ENCODE results near the gene ADAMTS12. TPM values are rescaled to one million over a fixed set of nuclear protein-coding genes. Genes with fewer than 3 reads are reported as not detected.
A peak's percentile ranks its signal among the peaks of the same experiment; 100 is the strongest.

The ADAMTS12 gene
- total and polyA plus RNA-seq, 10 of the 15 experiments (the other 5 are each of a cell fraction or from before 2014, with no cell fraction given): 0.11 to 35.8 (median 20.7) TPM

DNA sequence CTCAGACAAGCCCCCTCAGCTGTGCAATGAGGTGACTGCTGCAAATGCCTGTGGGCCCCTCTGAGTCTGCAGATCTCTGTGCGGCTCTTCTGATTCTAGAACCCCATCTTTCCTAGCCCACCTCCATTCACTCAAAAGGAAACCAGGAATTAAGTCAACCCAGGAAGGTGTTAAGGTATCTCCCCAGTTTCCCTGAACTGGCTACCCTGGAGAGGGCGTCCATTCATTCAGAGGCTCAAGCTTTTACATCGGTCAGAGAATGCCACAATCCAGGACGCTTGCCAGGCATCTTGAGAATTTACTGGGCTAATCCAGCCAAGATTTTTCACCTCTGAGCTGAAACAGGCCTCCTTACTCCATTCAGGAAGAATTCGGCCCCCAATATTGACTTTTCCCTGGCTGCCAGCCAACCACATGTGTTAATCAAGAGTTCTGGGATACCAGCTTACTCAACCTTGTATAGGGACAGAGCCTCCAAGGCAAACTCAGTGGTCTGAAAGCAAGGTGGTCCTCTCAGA, 889 bp upstream of the ADAMTS12 start (continued):
- TF ChIP-seq, protein P1, sequence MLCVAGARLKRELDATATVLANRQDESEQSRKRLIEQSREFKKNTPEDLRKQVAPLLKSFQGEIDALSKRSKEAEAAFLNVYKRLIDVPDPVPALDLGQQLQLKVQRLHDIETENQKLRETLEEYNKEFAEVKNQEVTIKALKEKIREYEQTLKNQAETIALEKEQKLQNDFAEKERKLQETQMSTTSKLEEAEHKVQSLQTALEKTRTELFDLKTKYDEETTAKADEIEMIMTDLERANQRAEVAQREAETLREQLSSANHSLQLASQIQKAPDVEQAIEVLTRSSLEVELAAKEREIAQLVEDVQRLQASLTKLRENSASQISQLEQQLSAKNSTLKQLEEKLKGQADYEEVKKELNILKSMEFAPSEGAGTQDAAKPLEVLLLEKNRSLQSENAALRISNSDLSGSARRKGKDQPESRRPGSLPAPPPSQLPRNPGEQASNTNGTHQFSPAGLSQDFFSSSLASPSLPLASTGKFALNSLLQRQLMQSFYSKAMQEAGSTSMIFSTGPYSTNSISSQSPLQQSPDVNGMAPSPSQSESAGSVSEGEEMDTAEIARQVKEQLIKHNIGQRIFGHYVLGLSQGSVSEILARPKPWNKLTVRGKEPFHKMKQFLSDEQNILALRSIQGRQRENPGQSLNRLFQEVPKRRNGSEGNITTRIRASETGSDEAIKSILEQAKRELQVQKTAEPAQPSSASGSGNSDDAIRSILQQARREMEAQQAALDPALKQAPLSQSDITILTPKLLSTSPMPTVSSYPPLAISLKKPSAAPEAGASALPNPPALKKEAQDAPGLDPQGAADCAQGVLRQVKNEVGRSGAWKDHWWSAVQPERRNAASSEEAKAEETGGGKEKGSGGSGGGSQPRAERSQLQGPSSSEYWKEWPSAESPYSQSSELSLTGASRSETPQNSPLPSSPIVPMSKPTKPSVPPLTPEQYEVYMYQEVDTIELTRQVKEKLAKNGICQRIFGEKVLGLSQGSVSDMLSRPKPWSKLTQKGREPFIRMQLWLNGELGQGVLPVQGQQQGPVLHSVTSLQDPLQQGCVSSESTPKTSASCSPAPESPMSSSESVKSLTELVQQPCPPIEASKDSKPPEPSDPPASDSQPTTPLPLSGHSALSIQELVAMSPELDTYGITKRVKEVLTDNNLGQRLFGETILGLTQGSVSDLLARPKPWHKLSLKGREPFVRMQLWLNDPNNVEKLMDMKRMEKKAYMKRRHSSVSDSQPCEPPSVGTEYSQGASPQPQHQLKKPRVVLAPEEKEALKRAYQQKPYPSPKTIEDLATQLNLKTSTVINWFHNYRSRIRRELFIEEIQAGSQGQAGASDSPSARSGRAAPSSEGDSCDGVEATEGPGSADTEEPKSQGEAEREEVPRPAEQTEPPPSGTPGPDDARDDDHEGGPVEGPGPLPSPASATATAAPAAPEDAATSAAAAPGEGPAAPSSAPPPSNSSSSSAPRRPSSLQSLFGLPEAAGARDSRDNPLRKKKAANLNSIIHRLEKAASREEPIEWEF (IDR thresholded peaks at IDR 0.05; ENCODE audit: insufficient replicate concordance, low read depth, low read length): no peak
- TF ChIP-seq RELA (IDR thresholded peaks at IDR 0.05; ENCODE audit: borderline replicate concordance, partially characterized antibody) (no peak), NFIC (IDR thresholded peaks at IDR 0.05; ENCODE audit: low read depth, low read length) (no peak), MYB (IDR thresholded peaks at IDR 0.05; ENCODE audit: borderline replicate concordance, low read depth, low read length) (no peak), ZNF207 (IDR thresholded peaks at IDR 0.05; ENCODE audit: borderline replicate concordance) (no peak)

DNA sequence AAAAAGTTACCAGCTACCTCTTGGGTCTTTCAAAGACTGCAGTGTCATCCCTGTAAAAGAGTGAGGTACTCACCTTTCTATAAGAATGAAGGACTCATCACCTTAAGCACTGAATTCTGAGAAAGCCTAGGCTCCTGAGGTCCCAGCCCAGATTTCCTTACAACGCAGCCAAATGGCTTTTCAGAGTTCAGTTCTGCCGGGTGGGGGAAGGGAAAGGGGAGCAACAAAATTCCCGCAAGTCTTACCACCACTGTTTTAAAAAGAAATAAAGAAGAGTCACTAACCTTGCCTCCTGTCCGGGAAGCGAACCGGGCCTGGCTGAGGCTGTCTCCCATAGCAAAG, 373 bp downstream of the ADAMTS12 start:
- no peak for TF ChIP-seq RBBP5 (conservative IDR thresholded peaks at IDR 0.05)
- TF ChIP-seq, protein P2, sequence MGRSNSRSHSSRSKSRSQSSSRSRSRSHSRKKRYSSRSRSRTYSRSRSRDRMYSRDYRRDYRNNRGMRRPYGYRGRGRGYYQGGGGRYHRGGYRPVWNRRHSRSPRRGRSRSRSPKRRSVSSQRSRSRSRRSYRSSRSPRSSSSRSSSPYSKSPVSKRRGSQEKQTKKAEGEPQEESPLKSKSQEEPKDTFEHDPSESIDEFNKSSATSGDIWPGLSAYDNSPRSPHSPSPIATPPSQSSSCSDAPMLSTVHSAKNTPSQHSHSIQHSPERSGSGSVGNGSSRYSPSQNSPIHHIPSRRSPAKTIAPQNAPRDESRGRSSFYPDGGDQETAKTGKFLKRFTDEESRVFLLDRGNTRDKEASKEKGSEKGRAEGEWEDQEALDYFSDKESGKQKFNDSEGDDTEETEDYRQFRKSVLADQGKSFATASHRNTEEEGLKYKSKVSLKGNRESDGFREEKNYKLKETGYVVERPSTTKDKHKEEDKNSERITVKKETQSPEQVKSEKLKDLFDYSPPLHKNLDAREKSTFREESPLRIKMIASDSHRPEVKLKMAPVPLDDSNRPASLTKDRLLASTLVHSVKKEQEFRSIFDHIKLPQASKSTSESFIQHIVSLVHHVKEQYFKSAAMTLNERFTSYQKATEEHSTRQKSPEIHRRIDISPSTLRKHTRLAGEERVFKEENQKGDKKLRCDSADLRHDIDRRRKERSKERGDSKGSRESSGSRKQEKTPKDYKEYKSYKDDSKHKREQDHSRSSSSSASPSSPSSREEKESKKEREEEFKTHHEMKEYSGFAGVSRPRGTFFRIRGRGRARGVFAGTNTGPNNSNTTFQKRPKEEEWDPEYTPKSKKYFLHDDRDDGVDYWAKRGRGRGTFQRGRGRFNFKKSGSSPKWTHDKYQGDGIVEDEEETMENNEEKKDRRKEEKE (IDR thresholded peaks at IDR 0.05): no peak
- no peak for TF ChIP-seq IKZF1 (conservative IDR thresholded peaks at IDR 0.05)
- TF ChIP-seq JUND (IDR thresholded peaks at IDR 0.05; ENCODE audit: low read depth, low read length): no peak
- TF ChIP-seq ZNF384 (IDR thresholded peaks at IDR 0.05; ENCODE audit: borderline replicate concordance, low read depth, low read length): no peak
- no peak for TF ChIP-seq TAF1 (IDR thresholded peaks at IDR 0.05; ENCODE audit: borderline replicate concordance, low read depth, low read length)
- TF ChIP-seq NBN (IDR thresholded peaks at IDR 0.05): no peak
- no peak for TF ChIP-seq IKZF2 (IDR thresholded peaks at IDR 0.05)
- no peak for TF ChIP-seq CEBPB (IDR thresholded peaks at IDR 0.05; ENCODE audit: borderline replicate concordance in 1 of 2, low read depth in 2 of 2, low read length in 2 of 2)
- TF ChIP-seq SRF (IDR thresholded peaks at IDR 0.05; ENCODE audit: low read depth in 2 of 2, low read length in 2 of 2): no peak
- TF ChIP-seq NR2C2 (IDR thresholded peaks at IDR 0.05; ENCODE audit: borderline replicate concordance, control insufficient read depth, insufficient read length, low read depth): no peak
- peak overlapping the region; percentile 67 for H3K4me3 ChIP-seq
- peaks cover 5% of the 10 kb centered on the region for H3K4me1 ChIP-seq (ENCODE audit: control insufficient read depth, insufficient read depth, low read length)
- no peaks in the 10 kb centered on the region for H3K36me3 ChIP-seq (ENCODE audit: control insufficient read depth in 2 of 2, insufficient read depth in 2 of 2, low read length in 1 of 2)
- BruUV-seq (replicated peaks): no TSS peak
- H3K9ac ChIP-seq (ENCODE audit: control insufficient read depth, insufficient read depth, low read length): peak overlapping the region; percentile 54
- peak overlapping the region; percentile 90 for H3K4me2 ChIP-seq (ENCODE audit: control insufficient read depth, insufficient read depth)
- ChIA-PET CTCF (interaction anchor here (1.7 kb wide), 1 partner anchor 43 kb away, joined by 5 read pairs; no protein-coding TSS in a partner anchor), RAD21 (ENCODE audit: unreplicated experiment) (interaction anchor here (1.3 kb wide), 1 partner anchor 43 kb away, joined by 3 read pairs; no protein-coding TSS in a partner anchor), SMC1A (ENCODE audit: uncharacterized antibody, unreplicated experiment) (interaction anchor here (1.0 to 1.1 kb wide), 2 partner anchors 43 to 216 kb away, joined by 4 read pairs; no protein-coding TSS in a partner anchor), POLR2A (no interaction called here)
- H3K27me3 ChIP-seq (replicated peaks in 1 of 2; ENCODE audit: control insufficient read depth in 2 of 2, insufficient read depth in 2 of 2, low read length in 1 of 2): no peaks in the 10 kb centered on the region
- H3K27ac ChIP-seq (ENCODE audit: control insufficient read depth, insufficient read depth): peak overlapping the region; percentile 59
- FAIRE-seq (no peak), DNase-seq (ENCODE audit: low read depth, low spot score) (no peak), ATAC-seq (peak; percentile 31)
- WGBS (ENCODE audit: insufficient coverage, insufficient replicate concordance, low lambda C conversion rate, missing lambda C conversion rate): 14% methylated on average over 6 of the region's 6 CpGs
- intact Hi-C loops (cut with micrococcal nuclease; ENCODE audit: unreplicated experiment) (no loop called here), in situ Hi-C loops (cut with MboI) (no loop called here)
- peaks cover 8% of the 10 kb centered on the region for H3K79me2 ChIP-seq (ENCODE audit: control insufficient read depth, insufficient read depth, low read length)
- H4K20me1 ChIP-seq (ENCODE audit: control insufficient read depth, insufficient read depth): no peaks in the 10 kb centered on the region
- peak overlapping the region; percentile 54 for H2AFZ ChIP-seq (ENCODE audit: control insufficient read depth, low read depth, low read length)
- no peaks in the 10 kb centered on the region; the same call in 2 of the 3 replicates for H3K9me3 ChIP-seq (replicated peaks; ENCODE audit: control insufficient read depth, insufficient read depth, low read length)
